Activated gamma-delta T cell treated with anti-CD3 and anti-CD28 coated beads, Interleukin-2, amount 50 U/mL, for 16 hours (primary cell): Measurements from ENCODE around the gene SND1.

Experiments used
- DNase-seq: peaks from one replicate; pipeline ENCODE4 v3.0.0-alpha.2; 2020; ENCODE audit warnings: low read depth

Gene SND1

DNA sequence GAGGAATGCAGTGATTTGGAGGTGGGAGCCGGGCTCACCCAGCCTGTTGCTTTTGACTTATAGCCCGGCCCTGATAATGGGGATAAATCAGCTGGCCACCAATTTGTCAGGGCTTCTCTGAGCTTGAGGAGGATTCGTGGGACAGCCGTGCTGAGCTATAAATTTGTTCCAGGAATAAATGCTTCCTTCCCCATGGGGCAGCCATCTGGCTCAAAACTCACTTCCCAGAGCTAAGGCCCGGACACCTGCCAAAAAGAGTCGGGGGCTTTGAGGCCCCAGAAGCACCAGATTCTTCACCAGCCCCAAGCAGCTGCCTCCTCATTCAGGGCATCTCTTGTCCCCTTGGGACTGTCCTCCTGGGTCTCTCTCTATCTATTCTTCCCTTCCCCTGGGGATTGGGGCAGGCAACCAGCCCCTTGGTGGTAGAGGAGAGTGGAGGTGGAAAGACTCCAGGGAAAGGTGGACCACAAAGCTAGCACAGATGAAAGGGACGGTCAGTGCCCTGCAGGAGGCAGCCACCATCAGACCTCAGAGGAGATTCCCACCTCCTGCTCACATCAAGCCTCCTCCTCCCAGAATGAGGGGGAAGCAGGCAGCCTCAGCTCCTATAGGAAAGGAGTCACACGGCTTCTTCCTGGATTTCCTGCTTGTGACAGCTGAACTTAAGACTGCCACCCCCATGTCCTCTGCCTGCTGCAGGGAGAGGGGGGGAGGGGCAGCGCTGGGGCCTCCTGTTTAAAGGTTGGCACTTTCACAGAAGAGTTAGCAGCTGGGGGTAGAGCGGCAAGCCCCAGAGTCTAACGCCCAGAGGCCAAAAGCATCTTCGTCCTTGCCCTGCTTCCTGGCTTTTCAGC is 423.5 kb downstream of the SND1 start:
- no peak for DNase-seq

GRCh38 chr7:128076196-128076795 is 424.3 kb downstream of the SND1 start:
- DNase-seq: no peak

DNA sequence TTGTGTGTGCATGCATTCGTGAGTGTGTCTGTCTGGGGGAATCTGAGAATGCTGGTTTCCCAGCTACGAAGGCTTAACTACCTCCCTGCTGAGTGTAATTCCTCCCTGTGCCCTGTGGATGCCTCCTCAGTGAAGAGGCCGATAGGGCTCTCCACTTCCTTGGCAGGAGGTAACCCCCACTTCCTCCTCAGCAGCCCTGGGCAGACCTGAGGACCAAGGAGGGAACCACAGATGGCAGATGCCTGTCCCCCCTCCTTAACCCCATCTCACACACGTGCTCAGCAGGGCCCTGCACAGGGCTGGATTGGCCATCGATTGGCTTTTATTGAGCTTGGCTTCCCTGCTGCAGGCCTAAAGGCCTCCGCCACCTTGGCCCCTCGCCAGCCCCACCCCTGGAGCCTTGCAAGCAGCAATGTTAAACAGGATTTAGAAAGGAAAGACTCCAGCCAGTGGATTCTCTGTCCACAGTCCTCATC is 424.8 kb downstream of the SND1 start:
- DNase-seq: no peak

DNA sequence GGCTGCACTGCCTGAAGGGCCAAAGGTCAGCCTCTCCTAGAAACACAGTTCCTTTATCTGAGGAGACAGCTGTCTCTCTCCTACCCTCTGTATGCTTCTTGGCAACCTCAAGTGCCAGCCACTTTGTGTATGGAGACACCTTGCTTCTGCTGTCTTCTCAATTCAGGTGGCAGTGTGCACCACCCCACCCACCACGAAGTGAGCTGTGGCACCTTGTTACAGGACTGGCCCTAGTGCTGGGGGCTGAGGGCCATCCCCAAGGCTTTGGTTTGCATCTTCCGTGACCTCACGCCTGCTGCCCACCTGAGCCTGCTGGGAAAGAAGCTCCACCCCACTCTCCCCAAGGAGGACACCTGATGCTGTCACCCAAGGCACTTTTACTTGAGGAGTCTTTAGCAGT is 426.3 kb downstream of the SND1 start:
- no peak for DNase-seq

GRCh38 chr7:128080169-128080568 is 428.2 kb downstream of the SND1 start:
- DNase-seq: no peak

DNA sequence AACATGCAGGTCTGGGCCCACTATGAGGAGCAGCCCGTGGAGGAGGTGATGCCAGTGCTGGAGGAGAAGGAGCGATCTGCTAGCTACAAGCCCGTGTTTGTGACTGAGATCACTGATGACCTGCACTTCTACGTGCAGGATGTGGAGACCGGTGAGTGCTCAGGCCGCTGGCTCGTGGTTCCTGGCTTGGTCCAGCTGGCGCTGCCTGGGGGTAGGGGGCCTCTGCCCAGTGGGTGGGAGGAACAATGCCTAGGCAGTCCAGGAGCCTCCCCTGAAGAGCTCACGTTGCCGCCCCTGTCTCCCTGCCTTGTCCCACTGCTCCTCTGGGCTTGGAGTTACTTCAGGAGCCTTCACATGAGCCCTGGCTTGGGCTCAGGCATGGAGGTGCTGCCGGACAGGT is 429.4 kb downstream of the SND1 start:
- DNase-seq: no peak

- no peak for DNase-seq
These were observed 429.8 kb downstream of the SND1 start for GRCh38 chr7:128081808-128082207.

DNA sequence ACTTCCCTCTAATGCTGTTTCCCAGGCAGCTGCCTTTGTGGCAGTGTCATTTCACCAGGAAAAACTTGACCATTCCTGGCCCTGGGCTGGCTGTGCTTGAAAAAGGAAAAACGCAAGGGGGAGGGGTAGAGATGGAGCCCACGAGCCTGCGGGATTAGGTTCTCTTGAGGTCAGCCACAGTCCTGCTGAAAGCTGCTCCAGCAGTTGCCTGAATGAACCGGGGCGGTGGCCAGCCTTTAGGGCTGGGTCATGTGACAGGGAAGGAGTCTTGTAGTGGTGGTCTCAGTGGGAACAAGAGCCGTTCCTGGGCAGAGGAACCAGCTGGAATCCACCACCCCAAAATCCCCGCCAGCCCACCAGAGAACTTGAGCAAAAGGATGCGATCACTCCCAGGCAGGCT is 430.4 kb downstream of the SND1 start:
- no peak for DNase-seq

- DNase-seq: no peak
These were observed 433.1 kb downstream of the SND1 start for GRCh38 chr7:128084896-128085608.

DNA sequence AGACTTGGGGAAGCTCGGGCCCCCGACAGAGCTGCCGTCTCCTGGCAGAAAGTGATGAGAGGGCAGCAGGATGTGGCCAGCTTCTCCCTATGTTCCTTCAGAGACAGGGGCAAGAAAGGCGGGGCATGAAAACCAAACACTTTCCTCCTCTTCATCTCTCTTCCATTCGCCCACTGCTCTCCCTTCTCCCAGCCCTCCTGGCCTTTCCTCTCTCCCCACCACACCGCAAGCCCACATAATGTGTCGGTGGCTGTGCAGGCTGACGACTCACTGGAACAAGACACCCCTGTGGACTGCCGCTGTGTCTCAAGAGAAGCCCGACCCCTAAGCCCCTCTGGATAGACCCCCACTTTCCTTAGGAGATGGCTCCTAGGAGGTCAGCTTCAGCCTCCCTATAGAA is 438.5 kb downstream of the SND1 start:
- no peak for DNase-seq

- DNase-seq: no peak
These were observed 439.1 kb downstream of the SND1 start for GRCh38 chr7:128091106-128091505.

DNA sequence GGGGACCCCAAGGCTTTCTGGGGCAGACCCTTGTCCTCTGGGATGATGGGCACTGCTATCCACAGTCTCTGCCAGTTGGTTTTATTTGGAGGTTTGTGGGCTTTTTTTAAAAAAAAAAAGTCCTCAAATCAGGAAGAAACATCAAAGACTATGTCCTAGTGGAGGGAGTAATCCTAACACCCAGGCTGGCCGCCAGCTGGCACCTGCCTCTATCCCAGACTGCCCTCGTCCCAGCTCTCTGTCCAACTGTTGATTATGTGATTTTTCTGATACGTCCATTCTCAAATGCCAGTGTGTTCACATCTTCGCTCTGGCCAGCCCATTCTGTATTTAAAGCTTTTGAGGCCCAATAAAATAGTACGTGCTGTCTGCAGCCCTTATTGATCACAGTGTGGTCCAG is 440.2 kb downstream of the SND1 start:
- DNase-seq: no peak

- no peak for DNase-seq
These were observed 441.9 kb downstream of the SND1 start for GRCh38 chr7:128093614-128094570.

DNA sequence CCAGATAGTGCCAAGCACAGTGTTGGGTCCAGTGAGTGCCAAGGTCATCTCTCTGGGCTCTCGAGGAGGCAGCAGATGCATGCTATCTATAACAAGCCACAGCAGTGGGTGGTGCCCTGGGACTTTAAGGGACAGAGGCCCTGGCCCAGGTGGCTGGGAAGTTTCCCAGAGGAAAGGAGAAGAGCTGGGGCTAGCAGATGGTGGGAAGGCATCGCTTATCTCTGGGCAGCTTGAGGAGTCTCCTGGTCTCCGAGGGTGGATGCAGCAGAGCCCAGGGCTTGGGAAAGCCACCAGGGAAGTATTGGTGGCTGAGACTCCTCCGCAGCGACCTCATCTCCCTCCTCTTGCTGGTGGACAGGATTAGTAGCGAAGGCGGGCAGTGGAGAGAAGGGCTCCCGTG is 442.7 kb downstream of the SND1 start:
- DNase-seq: no peak

- DNase-seq: no peak
These were observed 445.3 kb downstream of the SND1 start for GRCh38 chr7:128097211-128097731.

GRCh38 chr7:128098629-128099028 is 446.6 kb downstream of the SND1 start:
- no peak for DNase-seq

DNA sequence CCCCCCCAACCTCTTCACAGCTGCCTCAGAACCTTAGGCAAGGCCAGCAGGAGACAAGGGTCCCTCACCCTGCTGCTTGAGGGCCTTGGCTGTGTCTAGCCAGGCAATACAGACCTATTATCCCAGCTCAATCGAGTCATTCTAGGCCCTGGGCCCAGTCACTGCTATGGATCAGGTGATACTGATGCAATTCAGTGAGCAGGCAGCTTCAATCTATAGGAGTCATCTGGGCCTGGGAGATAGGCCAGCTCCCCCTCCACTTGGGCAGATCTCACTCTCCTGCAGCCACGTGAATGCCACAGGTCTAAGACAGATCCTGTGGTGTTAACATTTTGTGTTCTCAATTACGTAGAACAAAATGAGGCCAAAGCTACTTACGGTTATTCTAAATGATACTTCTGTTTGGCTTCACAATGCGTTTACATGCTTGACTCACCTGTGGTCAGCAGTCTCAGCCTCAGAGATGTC is 447.2 kb downstream of the SND1 start:
- DNase-seq: no peak

GRCh38 chr7:128100225-128100948 is 448.4 kb downstream of the SND1 start:
- no peak for DNase-seq

DNA sequence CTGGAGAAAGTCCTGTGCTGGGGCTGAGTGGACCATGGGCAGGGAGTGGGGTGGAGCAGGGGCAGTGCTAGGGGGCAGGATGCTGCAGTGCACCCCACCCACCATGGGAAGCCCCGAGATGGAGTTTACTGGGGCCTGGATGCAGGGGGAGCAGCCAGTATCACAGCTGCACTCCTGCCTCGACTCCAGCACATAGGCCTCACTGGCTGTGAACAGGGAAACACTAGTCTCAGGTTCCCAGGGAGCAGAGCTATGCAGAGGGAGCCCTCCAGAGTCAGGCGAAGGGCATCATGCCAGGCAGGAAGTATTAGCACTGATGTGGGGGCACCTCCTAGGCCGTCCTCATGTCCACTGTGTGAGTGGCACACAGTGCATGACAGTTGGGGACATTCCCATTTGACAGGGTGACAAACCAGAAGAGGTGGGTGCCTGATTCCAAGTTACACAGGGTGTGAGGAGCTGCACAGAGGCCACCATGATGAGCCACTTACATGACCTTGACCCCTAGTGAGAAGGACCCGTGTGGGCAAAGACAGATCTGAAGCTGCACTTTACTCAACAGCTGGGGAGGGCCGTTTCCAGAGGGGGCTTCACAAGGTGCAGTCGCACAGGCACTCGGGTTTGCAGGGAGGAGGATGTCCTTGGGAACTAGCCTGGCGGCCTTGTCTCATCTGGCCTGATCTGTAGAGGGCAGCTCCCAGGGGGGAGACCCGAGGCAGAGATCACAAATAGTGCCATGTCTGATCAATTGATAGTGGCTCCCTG is 449.1 kb downstream of the SND1 start:
- DNase-seq: no peak
